Measurements from ENCODE around the gene DEPDC5. TPM values are rescaled to one million over a fixed set of nuclear protein-coding genes. Genes with fewer than 3 reads are reported as not detected.

DEPDC5 gene
- total RNA-seq, 1 donor: 15.2 TPM

DNA sequence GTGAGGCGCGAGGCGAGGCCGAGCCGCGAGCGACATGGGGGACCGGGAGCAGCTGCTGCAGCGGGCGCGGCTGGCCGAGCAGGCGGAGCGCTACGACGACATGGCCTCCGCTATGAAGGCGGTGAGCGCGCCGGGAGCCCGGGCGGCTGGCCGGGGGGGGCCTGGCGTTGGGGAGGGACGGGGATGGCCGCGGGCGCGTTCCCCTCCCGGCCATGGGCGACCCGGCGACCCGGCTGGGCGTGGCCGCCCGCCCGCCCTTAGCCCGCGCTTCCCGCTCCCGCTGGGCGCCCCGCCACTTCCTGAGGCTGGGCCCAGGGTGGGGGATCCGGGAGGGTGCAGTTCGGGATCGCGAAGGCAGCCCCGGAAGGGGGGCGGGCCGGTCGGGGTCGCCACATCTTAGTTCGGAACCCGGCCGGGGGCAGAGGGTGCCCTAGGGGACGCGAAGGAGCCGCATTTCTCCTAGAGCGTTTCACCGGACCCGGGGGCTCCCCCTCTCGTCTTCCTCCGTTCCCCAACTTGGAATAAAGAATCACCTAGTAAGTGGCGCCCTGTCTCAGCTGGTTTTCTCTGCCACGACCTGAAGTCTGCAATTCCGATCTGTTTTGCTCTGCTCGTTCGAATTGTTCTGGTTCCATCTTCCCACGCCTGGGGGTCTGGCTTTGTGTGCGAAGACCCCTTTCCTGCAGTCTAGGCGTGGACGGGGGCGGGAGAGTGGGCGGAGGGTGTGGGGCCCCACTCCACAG, 191.1 kb downstream of the DEPDC5 start:
- Histone ChIP-seq H3K79me2 (ENCODE audit: insufficient read depth, low read length) (peaks cover 53% of the 10 kb centered on the region), H3K4me2 (ENCODE audit: insufficient read depth, low read length) (peak overlapping the region; percentile 97), H3K4me1 (ENCODE audit: insufficient read depth, low read length) (peaks cover 30% of the 10 kb centered on the region), H3K36me3 (ENCODE audit: insufficient read depth, low read length) (peaks cover 18% of the 10 kb centered on the region), H3K27ac (ENCODE audit: low read depth, low read length) (peak overlapping the region; percentile 61), H3K27me3 (ENCODE audit: insufficient read depth, low read length) (no peaks in the 10 kb centered on the region), H3K4me3 (ENCODE audit: insufficient read depth, low read length) (peak overlapping the region; percentile 85), H2AFZ (ENCODE audit: low read length) (peak overlapping the region; percentile 40), H3K9me3 (ENCODE audit: low read depth, low read length) (no peaks in the 10 kb centered on the region), H4K20me1 (ENCODE audit: insufficient read depth, low read length) (peaks cover 32% of the 10 kb centered on the region)
- TF ChIP-seq CTCF (IDR thresholded peaks at IDR 0.05; ENCODE audit: extremely low read depth, low read depth, low read length): no peak
- DNase-seq (ENCODE audit: insufficient read length, low spot score, missing footprints): peak; percentile 86

DNA sequence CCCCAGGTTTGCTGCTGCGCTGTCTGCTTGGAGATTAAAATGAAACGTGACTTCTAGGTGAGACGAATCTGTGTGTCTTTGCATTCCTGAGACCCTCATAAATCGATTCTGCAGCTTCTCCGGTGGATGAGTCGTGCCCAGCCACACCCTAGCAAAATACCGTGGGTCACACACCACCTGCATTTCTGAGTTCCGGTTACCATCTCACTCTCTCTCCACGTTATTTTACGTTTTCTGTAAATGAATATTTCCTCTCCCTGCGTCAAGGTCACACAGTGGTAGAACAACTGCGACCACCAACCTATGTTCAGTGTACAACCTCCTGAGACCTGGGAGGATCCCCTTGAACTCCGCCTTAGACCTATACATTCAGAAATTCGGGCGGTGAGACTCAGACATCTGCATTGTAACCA, 191.6 kb downstream of the DEPDC5 start:
- peak overlapping the region; percentile 40 for H2AFZ ChIP-seq (ENCODE audit: low read length)
- TF ChIP-seq CTCF (IDR thresholded peaks at IDR 0.05; ENCODE audit: extremely low read depth, low read depth, low read length): no peak
- peaks cover 58% of the 10 kb centered on the region for H3K79me2 ChIP-seq (ENCODE audit: insufficient read depth, low read length)
- H3K4me2 ChIP-seq (ENCODE audit: insufficient read depth, low read length): peak overlapping the region; percentile 97
- H3K36me3 ChIP-seq (ENCODE audit: insufficient read depth, low read length): peaks cover 18% of the 10 kb centered on the region
- no peaks in the 10 kb centered on the region for H3K27me3 ChIP-seq (ENCODE audit: insufficient read depth, low read length)
- no peaks in the 10 kb centered on the region for H3K9me3 ChIP-seq (ENCODE audit: low read depth, low read length)
- H3K27ac ChIP-seq (ENCODE audit: low read depth, low read length): peak overlapping the region; percentile 61
- H3K4me3 ChIP-seq (ENCODE audit: insufficient read depth, low read length): peak overlapping the region; percentile 85
- peaks cover 36% of the 10 kb centered on the region for H3K4me1 ChIP-seq (ENCODE audit: insufficient read depth, low read length)
- H4K20me1 ChIP-seq (ENCODE audit: insufficient read depth, low read length): peaks cover 32% of the 10 kb centered on the region
- DNase-seq (ENCODE audit: insufficient read length, low spot score, missing footprints): peak; percentile 34

DNA sequence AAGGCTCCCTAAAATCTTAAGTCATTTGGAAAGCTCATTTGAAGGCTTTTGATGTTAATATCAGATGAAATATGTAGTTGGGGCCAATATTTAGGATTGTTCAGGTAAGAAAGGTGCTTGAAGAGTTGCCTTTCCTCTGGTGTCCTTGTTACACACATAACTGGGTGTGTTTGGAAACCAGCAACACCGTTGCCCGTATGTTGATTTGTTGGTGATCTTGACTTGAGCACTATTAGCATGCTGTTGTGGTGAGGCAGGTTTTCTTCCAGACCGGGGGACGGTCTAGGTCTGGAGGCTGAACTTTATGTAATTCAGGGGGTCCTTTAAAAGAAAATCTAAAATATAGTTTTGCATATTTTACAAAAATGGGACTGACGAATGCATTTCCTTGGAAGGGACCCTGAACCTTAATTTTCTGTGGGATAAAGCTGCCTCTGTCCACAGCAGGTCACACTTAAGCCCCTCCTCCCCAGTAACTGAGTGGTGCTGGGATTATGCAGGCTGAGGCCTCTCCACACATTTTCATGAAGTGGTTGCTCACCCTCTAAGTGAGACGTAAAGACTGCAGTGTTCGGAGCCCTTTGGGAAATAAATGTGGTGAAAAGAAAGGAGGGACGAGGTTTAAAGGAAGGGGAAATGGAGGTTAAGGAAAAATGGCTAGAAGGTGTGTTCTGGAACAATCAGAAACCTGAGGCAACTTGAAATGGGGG, 192.3 kb downstream of the DEPDC5 start:
- Histone ChIP-seq H3K4me3 (ENCODE audit: insufficient read depth, low read length) (peak overlapping the region; percentile 85), H3K9me3 (ENCODE audit: low read depth, low read length) (no peaks in the 10 kb centered on the region), H3K36me3 (ENCODE audit: insufficient read depth, low read length) (peaks cover 18% of the 10 kb centered on the region), H2AFZ (ENCODE audit: low read length) (no peak overlapping the region), H4K20me1 (ENCODE audit: insufficient read depth, low read length) (peaks cover 35% of the 10 kb centered on the region), H3K4me1 (ENCODE audit: insufficient read depth, low read length) (peaks cover 43% of the 10 kb centered on the region), H3K27me3 (ENCODE audit: insufficient read depth, low read length) (no peaks in the 10 kb centered on the region), H3K4me2 (ENCODE audit: insufficient read depth, low read length) (peak overlapping the region; percentile 97), H3K27ac (ENCODE audit: low read depth, low read length) (peak overlapping the region; percentile 61), H3K79me2 (ENCODE audit: insufficient read depth, low read length) (peaks cover 65% of the 10 kb centered on the region)
- no peak for TF ChIP-seq CTCF (IDR thresholded peaks at IDR 0.05; ENCODE audit: extremely low read depth, low read depth, low read length)
- DNase-seq (ENCODE audit: insufficient read length, low spot score, missing footprints): peak; percentile 62

DNA sequence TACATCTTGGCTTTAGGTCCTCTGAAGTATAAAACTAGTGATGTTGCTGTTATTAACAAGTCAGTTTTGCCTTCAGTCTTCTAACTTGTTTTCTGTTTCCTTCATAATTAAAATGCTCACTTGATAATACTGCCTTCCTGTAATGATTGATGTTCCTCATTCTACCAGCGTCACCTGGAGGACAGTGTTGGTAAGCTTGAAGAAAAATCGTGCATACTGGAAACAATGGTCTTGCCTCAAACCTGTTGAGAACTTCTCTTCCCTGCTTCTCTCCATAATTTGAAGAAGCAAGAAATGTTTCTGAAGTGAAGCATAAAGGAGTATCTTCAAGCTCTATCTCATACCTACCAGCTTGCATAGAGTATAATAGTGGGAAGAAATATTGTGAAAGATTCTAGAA, 193.5 kb downstream of the DEPDC5 start:
- TF ChIP-seq CTCF (IDR thresholded peaks at IDR 0.05; ENCODE audit: extremely low read depth, low read depth, low read length): peak; percentile 35
- Histone ChIP-seq H3K4me1 (ENCODE audit: insufficient read depth, low read length) (peaks cover 54% of the 10 kb centered on the region), H3K4me3 (ENCODE audit: insufficient read depth, low read length) (no peak overlapping the region), H3K79me2 (ENCODE audit: insufficient read depth, low read length) (peaks cover 76% of the 10 kb centered on the region), H3K36me3 (ENCODE audit: insufficient read depth, low read length) (peaks cover 18% of the 10 kb centered on the region), H3K9me3 (ENCODE audit: low read depth, low read length) (no peaks in the 10 kb centered on the region), H3K27ac (ENCODE audit: low read depth, low read length) (no peak overlapping the region), H4K20me1 (ENCODE audit: insufficient read depth, low read length) (peaks cover 47% of the 10 kb centered on the region), H3K4me2 (ENCODE audit: insufficient read depth, low read length) (peak overlapping the region; percentile 97), H2AFZ (ENCODE audit: low read length) (no peak overlapping the region), H3K27me3 (ENCODE audit: insufficient read depth, low read length) (no peaks in the 10 kb centered on the region)
- peak; percentile 44 for DNase-seq (ENCODE audit: insufficient read length, low spot score, missing footprints)

All from osteoblast (primary cell).